Chondrocyte (in vitro differentiated cells): ENCODE data around the gene FLNA. TPM values are rescaled to one million over a fixed set of nuclear protein-coding genes. Genes with fewer than 3 reads are reported as not detected.

Source experiments
- DNase-seq: peaks from one replicate; pipeline ENCODE4 v3.0.0; 2021; ENCODE audit warnings: mixed read lengths, low spot score
- H3K27ac Mint-ChIP-seq: one replicate; pipeline ENCODE4 v1.8.0; 2021; ENCODE audit warnings: mild to moderate bottlenecking, moderate library complexity, mixed read lengths; ENCODE audit not compliant: unreplicated experiment
- H3K27me3 Mint-ChIP-seq: 2 replicates; pipeline ENCODE4 v1.8.0; 2021; ENCODE audit warnings: low read depth, mixed read lengths
- H3K36me3 Mint-ChIP-seq: 2 replicates; pipeline ENCODE4 v1.8.0; 2021; ENCODE audit warnings: low read depth, mixed read lengths
- H3K4me1 Mint-ChIP-seq: 2 replicates; pipeline ENCODE4 v1.8.0; 2021; ENCODE audit warnings: low read depth, mild to moderate bottlenecking, mixed read lengths
- H3K4me3 Mint-ChIP-seq: one replicate; pipeline ENCODE4 v1.8.0; 2021; ENCODE audit warnings: mild to moderate bottlenecking, moderate library complexity, mixed read lengths; ENCODE audit not compliant: unreplicated experiment
- H3K9me3 Mint-ChIP-seq: 2 replicates; pipeline ENCODE4 v1.8.0; 2021; ENCODE audit warnings: low read depth, mixed read lengths
- CTCF ChIP-seq: fragments of 200-600 bp; sonication (generic); IDR thresholded peaks from 2 replicates; pipeline ENCODE4 v1.5.0; 2021; ENCODE audit warnings: antibody characterized with exemption, mild to moderate bottlenecking, moderate library complexity
- total RNA-seq: library from RNA; stranded (reverse); gene quantifications from 3 replicates; pipeline ENCODE4 v1.2.1, GENCODE V29; 2021

The FLNA gene
- total RNA-seq, 1 donor from 2014 or later = 4,327 TPM

- Mint-ChIP-seq H3K27ac (peak overlapping the region; percentile 71), H3K27me3 (no peaks in the 10 kb centered on the region), H3K9me3 (no peaks in the 10 kb centered on the region), H3K4me1 (peaks cover 34% of the 10 kb centered on the region), H3K4me3 (no peak overlapping the region), H3K36me3 (peaks cover 2% of the 10 kb centered on the region)
- TF ChIP-seq CTCF = no peak
- no peak for DNase-seq
Measured at GRCh38 chrX:154383359-154384283, 9.2 kb upstream of the FLNA start.

- Mint-ChIP-seq H3K27ac (peak overlapping the region; percentile 49), H3K36me3 (peaks cover 2% of the 10 kb centered on the region), H3K9me3 (no peaks in the 10 kb centered on the region), H3K4me3 (no peak overlapping the region), H3K4me1 (peaks cover 34% of the 10 kb centered on the region), H3K27me3 (no peaks in the 10 kb centered on the region)
- DNase-seq = no peak
- TF ChIP-seq CTCF = no peak
Measured at GRCh38 chrX:154382483-154383069, 8.1 kb upstream of the FLNA start.

GRCh38 chrX:154381271-154381670, 6.8 kb upstream of the FLNA start:
- DNase-seq = no peak
- Mint-ChIP-seq H3K4me1 (peaks cover 45% of the 10 kb centered on the region), H3K36me3 (peaks cover 2% of the 10 kb centered on the region), H3K27me3 (no peaks in the 10 kb centered on the region), H3K27ac (no peak overlapping the region), H3K4me3 (no peak overlapping the region), H3K9me3 (no peaks in the 10 kb centered on the region)
- no peak for TF ChIP-seq CTCF

- no peaks in the 10 kb centered on the region for H3K27me3 Mint-ChIP-seq
- no peaks in the 10 kb centered on the region for H3K9me3 Mint-ChIP-seq
- H3K36me3 Mint-ChIP-seq = peaks cover 2% of the 10 kb centered on the region
- H3K4me1 Mint-ChIP-seq = peaks cover 46% of the 10 kb centered on the region
- H3K4me3 Mint-ChIP-seq = peak overlapping the region; percentile 81
- no peak for TF ChIP-seq CTCF
- peak overlapping the region; percentile 90 for H3K27ac Mint-ChIP-seq
- no peak for DNase-seq
Measured at GRCh38 chrX:154380787-154381186, 6.4 kb upstream of the FLNA start.

GRCh38 chrX:154380153-154380552, 5.7 kb upstream of the FLNA start:
- DNase-seq = no peak
- Mint-ChIP-seq H3K4me1 (peaks cover 48% of the 10 kb centered on the region), H3K9me3 (no peaks in the 10 kb centered on the region), H3K36me3 (peaks cover 2% of the 10 kb centered on the region), H3K4me3 (peak overlapping the region; percentile 81), H3K27ac (peak overlapping the region; percentile 90), H3K27me3 (no peaks in the 10 kb centered on the region)
- no peak for TF ChIP-seq CTCF
